Tibial artery (tissue), 4 donors: ENCODE results near the gene ADGRG6.

Experiments
- DNase-seq, 2 donors: peaks; one replicate each; pipeline ENCODE4 v3.0.0-alpha.2; 2019
- H3K27ac ChIP-seq, 2 donors: fragments of 200-600 bp; sonication (generic) in 1 of 2; 1 replicate in 1 of 2; 2 replicates in 1 of 2; pipeline ENCODE4 v1.5.1; 2018 to 2019; ENCODE audit warnings: mild to moderate bottlenecking in 1 of 2
- H3K27me3 ChIP-seq, 2 donors: fragments of 200-600 bp; sonication (generic) in 1 of 2; one replicate each; pipeline versions ENCODE4 v1.5.1 to v1.6.0; 2016 to 2019
- H3K36me3 ChIP-seq, 3 donors: fragments of 200-600 bp; sonication (generic) in 2 of 3; one replicate each; pipeline ENCODE4 v1.5.1; 2016 to 2019; ENCODE audit warnings: mild to moderate bottlenecking in 2 of 3
- H3K4me1 ChIP-seq, 4 donors: fragments of 200-600 bp; sonication (generic) in 2 of 4; 1 replicate in 3 of 4; 2 replicates in 1 of 4; pipeline ENCODE4 v1.5.1; 2016 to 2019
- H3K4me3 ChIP-seq, 2 donors: fragments of 200-600 bp; sonication (generic) in 1 of 2; 1 replicate in 1 of 2; 2 replicates in 1 of 2; pipeline ENCODE4 v1.5.1; 2018 to 2019; ENCODE audit warnings: mild to moderate bottlenecking in 2 of 2
- H3K9me3 ChIP-seq, 3 donors: fragments of 200-600 bp; sonication (generic) in 1 of 3; one replicate each; pipeline ENCODE4 v1.5.1; 2016 to 2019
- CTCF ChIP-seq, 2 experiments: fragments of 200-600 bp in 1 of 2; fragments of 450-650 bp in 1 of 2; IDR thresholded peaks; one replicate each; pipeline ENCODE4 v1.5.1; 2017 to 2019; ENCODE audit warnings: antibody characterized with exemption in 2 of 2, mild to moderate bottlenecking in 1 of 2, moderate library complexity in 1 of 2
- intact Hi-C: fragments of 100-400 bp; cut with DNase I; formaldehyde crosslinking; loops from one replicate; pipeline ENCODE4 v1.15.0; 2023; ENCODE audit warnings: low total_unique reads

Gene ADGRG6

GRCh38 chr6:142334294-142334693 is 32.5 kb downstream of the ADGRG6 start:
- Histone ChIP-seq H3K27me3 (no peaks in the 10 kb centered on the region), H3K36me3 (no peaks in the 10 kb centered on the region), H3K4me3 (no peak overlapping the region), H3K27ac (no peak overlapping the region), H3K9me3 (no peaks in the 10 kb centered on the region), H3K4me1 (no peaks in the 10 kb centered on the region)
- intact Hi-C loops, result no loop called here
- DNase-seq, result no peak
- no peak for TF ChIP-seq CTCF (IDR thresholded peaks at IDR 0.05)

GRCh38 chr6:142335415-142335814 is 33.6 kb downstream of the ADGRG6 start:
- intact Hi-C loops, result no loop called here
- Histone ChIP-seq H3K36me3 (no peaks in the 10 kb centered on the region), H3K4me3 (no peak overlapping the region), H3K4me1 (no peaks in the 10 kb centered on the region), H3K27me3 (no peaks in the 10 kb centered on the region), H3K9me3 (no peaks in the 10 kb centered on the region), H3K27ac (no peak overlapping the region)
- TF ChIP-seq CTCF (IDR thresholded peaks at IDR 0.05), result no peak
- no peak for DNase-seq

- Histone ChIP-seq H3K4me3 (no peak overlapping the region), H3K9me3 (no peaks in the 10 kb centered on the region), H3K27me3 (no peaks in the 10 kb centered on the region), H3K4me1 (no peaks in the 10 kb centered on the region), H3K36me3 (no peaks in the 10 kb centered on the region), H3K27ac (no peak overlapping the region)
- DNase-seq, result no peak
- TF ChIP-seq CTCF (IDR thresholded peaks at IDR 0.05), result no peak
- intact Hi-C loops, result no loop called here
These were observed 34.4 kb downstream of the ADGRG6 start for GRCh38 chr6:142336183-142336582.

GRCh38 chr6:142336787-142337186 is 35.0 kb downstream of the ADGRG6 start:
- intact Hi-C loops, result no loop called here
- Histone ChIP-seq H3K36me3 (no peaks in the 10 kb centered on the region), H3K27ac (no peak overlapping the region), H3K4me1 (no peaks in the 10 kb centered on the region), H3K9me3 (no peaks in the 10 kb centered on the region), H3K27me3 (no peaks in the 10 kb centered on the region), H3K4me3 (no peak overlapping the region)
- no peak for DNase-seq
- no peak for TF ChIP-seq CTCF (IDR thresholded peaks at IDR 0.05)

- Histone ChIP-seq H3K36me3 (no peaks in the 10 kb centered on the region), H3K27ac (no peak overlapping the region), H3K4me1 (no peaks in the 10 kb centered on the region), H3K4me3 (no peak overlapping the region), H3K27me3 (no peaks in the 10 kb centered on the region), H3K9me3 (no peaks in the 10 kb centered on the region)
- TF ChIP-seq CTCF (IDR thresholded peaks at IDR 0.05), result no peak
- no peak for DNase-seq
- intact Hi-C loops, result no loop called here
These were observed 37.3 kb downstream of the ADGRG6 start for GRCh38 chr6:142339113-142339512.

GRCh38 chr6:142339968-142340658 is 38.3 kb downstream of the ADGRG6 start:
- intact Hi-C loops, result no loop called here

More at GRCh38 chr6:142339968-142340658, 38.3 kb downstream of the ADGRG6 start:
- DNase-seq, result no peak
- no peak overlapping the region for H3K4me3 ChIP-seq
- no peak for TF ChIP-seq CTCF (IDR thresholded peaks at IDR 0.05)
- H3K36me3 ChIP-seq, result no peaks in the 10 kb centered on the region
- no peaks in the 10 kb centered on the region for H3K9me3 ChIP-seq
- no peaks in the 10 kb centered on the region for H3K4me1 ChIP-seq
- no peak overlapping the region for H3K27ac ChIP-seq
- no peaks in the 10 kb centered on the region for H3K27me3 ChIP-seq
